Immature natural killer cell (primary cell): ENCODE results near the gene ACCS. TPM values are rescaled to one million over a fixed set of nuclear protein-coding genes. Genes with fewer than 3 reads are reported as not detected.

Experiments
- DNase-seq, 3 donors: peaks; one replicate each; pipeline ENCODE4 v3.0.0; 2022; ENCODE audit warnings: mixed read lengths in 1 of 3
- H3K27ac Mint-ChIP-seq, 6 donors: one replicate each; pipeline ENCODE4 v1.8.0; 2020; ENCODE audit warnings: mixed read lengths in 6 of 6, mild to moderate bottlenecking in 5 of 6, inconsistent platforms in 4 of 6, moderate library complexity in 3 of 6
- H3K27me3 Mint-ChIP-seq, 3 donors: one replicate each; pipeline ENCODE4 v1.8.0; 2020 to 2021; ENCODE audit warnings: low read depth in 3 of 3, mild to moderate bottlenecking in 3 of 3, mixed read lengths in 3 of 3, moderate library complexity in 3 of 3, inconsistent platforms in 1 of 3
- H3K36me3 Mint-ChIP-seq, 3 donors: one replicate each; pipeline ENCODE4 v1.8.0; 2020; ENCODE audit warnings: mixed read lengths in 3 of 3, inconsistent platforms in 2 of 3, mild to moderate bottlenecking in 2 of 3
- H3K4me1 Mint-ChIP-seq, 2 donors: one replicate each; pipeline ENCODE4 v1.8.0; 2020; ENCODE audit warnings: inconsistent platforms in 2 of 2, mild to moderate bottlenecking in 2 of 2, mixed read lengths in 2 of 2, moderate library complexity in 1 of 2
- H3K4me3 Mint-ChIP-seq, 5 donors: one replicate each; pipeline ENCODE4 v1.8.0; 2020; ENCODE audit warnings: mild to moderate bottlenecking in 5 of 5, mixed read lengths in 5 of 5, inconsistent platforms in 3 of 5, moderate library complexity in 3 of 5
- H3K9me3 Mint-ChIP-seq, 6 donors: one replicate each; pipeline ENCODE4 v1.8.0; 2020; ENCODE audit warnings: mild to moderate bottlenecking in 6 of 6, mixed read lengths in 6 of 6, inconsistent platforms in 4 of 6, moderate library complexity in 3 of 6
- polyA plus RNA-seq, 3 donors: library from polyadenylated mRNA; unstranded; fragments of 300-500 nt; fragmentation: Illumina TruSeq; gene quantifications; one replicate each; pipeline ENCODE4 v1.2.3, GENCODE V29; 2021

Gene ACCS
- polyA plus RNA-seq, 3 donors from 2014 or later = 1.8 to 4.8 (median 3.8) TPM

- H3K9me3 Mint-ChIP-seq = no peaks in the 10 kb centered on the region
- no peak for DNase-seq
- H3K27me3 Mint-ChIP-seq = no peaks in the 10 kb centered on the region
- H3K4me3 Mint-ChIP-seq = no peak overlapping the region
- H3K4me1 Mint-ChIP-seq = no peaks in the 10 kb centered on the region
- peaks cover 8 to 22% (median 17%) of the 10 kb centered on the region in 3 donors for H3K36me3 Mint-ChIP-seq
- peak overlapping the region in 1 of 6 donors; percentile 46 for H3K27ac Mint-ChIP-seq
Observed at GRCh38 chr11:44088377-44088776, 22.3 kb downstream of the ACCS start.

DNA sequence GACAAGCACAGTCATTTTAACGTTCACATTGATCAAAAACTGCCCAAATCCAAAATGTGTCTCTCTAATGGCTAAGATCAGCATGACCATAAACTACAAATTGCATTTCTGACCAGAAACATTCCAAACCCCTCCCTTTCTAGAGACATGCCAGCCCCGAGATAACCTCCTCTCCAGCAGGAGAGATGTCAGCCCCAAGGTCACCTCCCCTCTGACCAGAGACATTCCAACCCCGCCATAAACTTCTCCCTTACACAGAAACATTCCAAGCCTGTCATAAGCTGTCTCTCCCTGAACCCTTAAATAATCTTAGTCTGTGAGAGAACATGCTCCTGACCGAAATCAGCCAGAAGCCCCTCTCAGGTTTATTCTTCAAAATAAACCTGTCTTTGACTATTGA, 22.8 kb downstream of the ACCS start:
- no peaks in the 10 kb centered on the region for H3K9me3 Mint-ChIP-seq
- DNase-seq = no peak
- no peaks in the 10 kb centered on the region for H3K27me3 Mint-ChIP-seq
- no peak overlapping the region for H3K4me3 Mint-ChIP-seq
- no peaks in the 10 kb centered on the region for H3K4me1 Mint-ChIP-seq
- H3K36me3 Mint-ChIP-seq = peaks cover 8 to 21% (median 15%) of the 10 kb centered on the region in 3 donors
- H3K27ac Mint-ChIP-seq = peak overlapping the region in 1 of 6 donors; percentile 68

- H3K4me3 Mint-ChIP-seq = no peak overlapping the region
- DNase-seq = no peak
- H3K27ac Mint-ChIP-seq = no peak overlapping the region
- peaks cover 11 to 17% of the 10 kb centered on the region in 2 donors for H3K4me1 Mint-ChIP-seq
- H3K27me3 Mint-ChIP-seq = peaks cover 0 to 3% (median 2%) of the 10 kb centered on the region in 3 donors
- H3K36me3 Mint-ChIP-seq = peaks cover 5 to 14% (median 11%) of the 10 kb centered on the region in 3 donors
- H3K9me3 Mint-ChIP-seq = no peaks in the 10 kb centered on the region
Observed at GRCh38 chr11:44090539-44090938, 24.5 kb downstream of the ACCS start.

DNA sequence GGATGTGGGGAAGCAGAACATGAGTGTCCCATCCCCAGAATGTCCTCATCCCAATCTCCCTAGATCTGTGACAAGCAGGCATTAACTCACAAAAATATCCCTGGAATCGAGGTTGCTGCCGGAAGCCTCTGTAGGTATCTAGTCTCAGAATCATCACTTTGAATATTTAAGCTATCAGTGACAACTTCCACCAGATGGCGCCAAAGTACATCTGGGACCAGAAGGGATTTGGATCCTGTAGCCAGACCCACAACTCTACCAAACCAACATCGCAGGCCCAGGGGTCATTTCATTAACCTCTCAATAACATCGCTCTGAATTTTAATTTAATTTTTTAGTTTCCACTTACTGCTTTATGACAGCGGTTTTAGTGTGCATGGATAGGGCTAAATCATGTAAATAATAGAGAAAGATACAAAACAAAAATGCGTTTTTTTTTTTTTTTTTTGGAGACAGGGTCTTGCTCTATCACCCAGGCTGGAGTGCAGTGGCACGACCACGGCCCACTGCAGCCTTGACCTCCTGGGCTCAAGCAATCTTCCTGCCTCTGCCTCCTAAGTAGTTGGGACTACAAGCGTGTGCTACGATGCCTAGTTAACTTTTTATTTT, 28.3 kb downstream of the ACCS start:
- peaks cover 0 to 6% (median 3%) of the 10 kb centered on the region in 3 donors for H3K27me3 Mint-ChIP-seq
- DNase-seq = peak; percentile 70 to 75 (median 73)
- H3K27ac Mint-ChIP-seq = peak overlapping the region in 4 of 6 donors; percentile 51 to 78 (median 66)
- H3K4me3 Mint-ChIP-seq = peak overlapping the region; percentile 79 to 84 (median 81)
- H3K9me3 Mint-ChIP-seq = no peaks in the 10 kb centered on the region
- H3K36me3 Mint-ChIP-seq = peaks cover 0 to 5% (median 0%) of the 10 kb centered on the region in 3 donors
- H3K4me1 Mint-ChIP-seq = peaks cover 24 to 27% of the 10 kb centered on the region in 2 donors

DNA sequence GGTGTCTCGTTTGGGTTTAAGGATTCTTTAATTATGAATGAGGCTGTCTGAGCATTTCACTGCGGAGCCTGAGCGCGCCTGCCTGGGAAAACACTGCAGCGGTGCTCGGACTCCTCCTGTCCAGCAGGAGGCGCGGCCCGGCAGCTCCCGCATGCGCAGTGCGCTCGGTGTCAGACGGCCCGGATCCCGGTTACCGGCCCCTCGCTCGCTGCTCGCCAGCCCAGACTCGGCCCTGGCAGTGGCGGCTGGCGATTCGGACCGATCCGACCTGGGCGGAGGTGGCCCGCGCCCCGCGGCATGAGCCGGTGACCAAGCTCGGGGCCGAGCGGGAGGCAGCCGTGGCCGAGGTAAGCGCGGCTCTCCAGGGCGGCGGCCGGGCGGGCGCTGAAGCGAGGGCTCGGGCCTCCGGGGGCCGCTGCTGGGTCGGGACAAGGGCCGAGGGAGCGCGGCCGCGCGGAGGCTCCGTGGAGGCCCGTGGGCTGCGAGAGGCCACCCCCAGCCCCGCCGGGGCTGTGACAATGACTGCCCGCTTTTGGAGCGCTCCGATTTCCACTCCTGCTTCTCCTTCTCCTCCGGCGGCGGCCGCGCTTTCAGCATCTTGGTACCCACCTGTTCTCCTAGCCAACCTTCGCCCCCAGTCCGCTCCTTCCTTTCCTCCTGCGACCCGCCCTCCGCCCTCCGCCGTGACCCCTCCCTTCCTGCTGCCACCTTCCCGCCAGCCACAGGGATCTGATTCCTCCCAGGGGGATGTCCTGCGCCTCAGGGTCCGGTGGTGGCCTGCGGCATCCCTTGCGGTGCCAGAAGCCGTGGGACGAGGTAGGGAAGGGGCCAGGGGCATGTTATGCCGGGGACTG, 29.7 kb downstream of the ACCS start, which contains the start of gene EXT2:
EXT2 (plus strand) TSS at position 173 of the 854 bp plus-strand sequence. CDS start 12,035 bp downstream, outside the sequence.
- peak; percentile 85 to 89 (median 88) for DNase-seq

DNA sequence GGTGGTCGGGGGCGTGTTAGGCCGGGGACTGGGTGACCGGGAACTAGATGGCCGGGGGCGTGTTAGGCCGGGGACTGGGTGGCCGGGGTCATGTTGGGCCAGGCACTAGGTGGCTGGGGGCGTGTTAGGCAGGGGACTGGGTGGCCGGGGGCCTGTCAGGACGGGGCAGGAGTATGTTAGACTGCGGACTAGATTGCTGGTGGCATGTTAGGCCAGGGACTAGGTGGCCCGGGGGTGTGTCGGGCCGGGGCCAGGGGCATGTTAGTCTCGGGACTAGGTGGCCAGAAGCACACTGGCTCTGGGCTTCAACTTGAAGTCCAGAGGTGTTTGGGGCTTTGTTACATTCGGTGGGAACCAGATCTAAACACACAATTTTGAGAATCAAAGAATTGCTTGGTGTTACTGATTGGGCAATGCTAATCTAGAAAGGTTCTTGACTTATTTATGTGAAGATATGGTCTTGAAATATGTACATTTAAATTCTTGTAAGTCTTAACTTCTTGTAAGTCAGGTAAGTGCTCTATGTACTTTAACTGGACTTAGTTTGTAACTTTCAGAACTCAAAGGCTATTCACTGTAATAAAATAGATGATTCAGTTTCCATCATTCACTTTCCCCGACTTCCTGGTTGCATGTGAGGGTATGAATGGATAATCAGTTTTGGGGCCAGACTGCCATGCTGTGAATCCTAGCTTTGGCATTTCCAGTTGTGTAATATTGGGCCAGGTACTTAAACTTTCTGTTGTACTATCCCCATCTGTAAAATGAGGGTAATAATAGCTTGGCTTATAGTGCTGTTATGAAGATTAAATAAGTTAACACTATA, 30.5 kb downstream of the ACCS start:
- no peaks in the 10 kb centered on the region for H3K9me3 Mint-ChIP-seq
- H3K27me3 Mint-ChIP-seq = peaks cover 0 to 6% (median 3%) of the 10 kb centered on the region in 3 donors
- H3K27ac Mint-ChIP-seq = peak overlapping the region in 5 of 6 donors; percentile 22 to 82 (median 54)
- DNase-seq = no peak
- H3K4me1 Mint-ChIP-seq = peaks cover 24 to 34% of the 10 kb centered on the region in 2 donors
- no peaks in the 10 kb centered on the region for H3K36me3 Mint-ChIP-seq
- peak overlapping the region; percentile 80 to 90 (median 86) for H3K4me3 Mint-ChIP-seq

More for the DNA sequence above, 29.7 kb downstream of the ACCS start, which contains the start of gene EXT2:
- no peaks in the 10 kb centered on the region for H3K9me3 Mint-ChIP-seq
- no peaks in the 10 kb centered on the region for H3K36me3 Mint-ChIP-seq
- H3K4me3 Mint-ChIP-seq = peak within 1 kb of the TSS; percentile 80 to 90 (median 86)
- peaks cover 0 to 6% (median 3%) of the 10 kb centered on the region in 3 donors for H3K27me3 Mint-ChIP-seq
- H3K4me1 Mint-ChIP-seq = peaks cover 24 to 33% of the 10 kb centered on the region in 2 donors
- peak within 1 kb of the TSS; percentile 50 to 82 (median 56) for H3K27ac Mint-ChIP-seq

DNA sequence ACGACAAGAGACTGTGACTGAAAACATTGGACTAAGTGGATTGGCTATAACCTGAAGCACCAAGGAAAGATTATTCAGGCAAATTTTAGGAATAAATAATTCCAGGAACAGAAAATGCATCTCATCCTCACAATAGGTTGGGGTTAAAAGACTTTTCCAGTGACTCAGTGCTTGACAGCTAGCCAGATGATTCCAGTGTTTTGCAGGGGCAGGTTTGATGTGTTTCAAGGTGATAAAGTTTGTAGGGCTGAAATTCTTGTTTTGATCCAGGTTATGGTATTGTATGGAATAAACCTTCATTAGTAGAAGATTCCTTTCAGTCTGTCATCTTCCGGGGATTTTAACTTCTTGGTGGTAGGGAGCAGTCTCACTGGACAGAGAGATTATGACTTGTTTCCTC, 31.8 kb downstream of the ACCS start:
- Mint-ChIP-seq H3K4me1 (peaks cover 26 to 46% of the 10 kb centered on the region in 2 donors), H3K27me3 (peaks cover 0 to 6% (median 3%) of the 10 kb centered on the region in 3 donors), H3K4me3 (peak overlapping the region in 1 of 5 donors; percentile 10), H3K36me3 (no peaks in the 10 kb centered on the region), H3K27ac (no peak overlapping the region), H3K9me3 (no peaks in the 10 kb centered on the region)
- DNase-seq = no peak

DNA sequence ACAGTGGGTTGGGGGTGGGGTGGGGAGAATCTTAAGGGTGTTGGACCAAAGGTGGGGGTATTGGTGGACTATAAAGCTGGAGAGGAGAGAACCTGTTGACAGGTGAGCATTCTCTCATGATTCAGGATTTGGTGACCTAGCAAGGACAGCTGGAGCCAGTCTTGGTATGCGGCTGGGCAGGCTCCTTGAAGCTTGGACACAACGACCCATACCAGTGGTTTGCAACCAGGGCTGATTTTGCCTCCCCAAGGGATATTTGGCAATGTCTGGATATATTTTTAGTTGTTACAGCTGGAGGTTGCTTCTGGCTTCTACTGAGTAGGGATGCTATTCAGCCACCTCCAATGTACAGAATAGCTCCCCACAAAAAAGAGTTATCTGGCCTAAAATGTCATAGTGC, 35.0 kb downstream of the ACCS start:
- Mint-ChIP-seq H3K4me1 (peaks cover 21 to 50% of the 10 kb centered on the region in 2 donors), H3K9me3 (no peaks in the 10 kb centered on the region), H3K27me3 (peaks cover 0 to 3% (median 2%) of the 10 kb centered on the region in 3 donors), H3K4me3 (no peak overlapping the region), H3K27ac (peak overlapping the region in 1 of 6 donors; percentile 9), H3K36me3 (no peaks in the 10 kb centered on the region)
- DNase-seq = no peak

DNA sequence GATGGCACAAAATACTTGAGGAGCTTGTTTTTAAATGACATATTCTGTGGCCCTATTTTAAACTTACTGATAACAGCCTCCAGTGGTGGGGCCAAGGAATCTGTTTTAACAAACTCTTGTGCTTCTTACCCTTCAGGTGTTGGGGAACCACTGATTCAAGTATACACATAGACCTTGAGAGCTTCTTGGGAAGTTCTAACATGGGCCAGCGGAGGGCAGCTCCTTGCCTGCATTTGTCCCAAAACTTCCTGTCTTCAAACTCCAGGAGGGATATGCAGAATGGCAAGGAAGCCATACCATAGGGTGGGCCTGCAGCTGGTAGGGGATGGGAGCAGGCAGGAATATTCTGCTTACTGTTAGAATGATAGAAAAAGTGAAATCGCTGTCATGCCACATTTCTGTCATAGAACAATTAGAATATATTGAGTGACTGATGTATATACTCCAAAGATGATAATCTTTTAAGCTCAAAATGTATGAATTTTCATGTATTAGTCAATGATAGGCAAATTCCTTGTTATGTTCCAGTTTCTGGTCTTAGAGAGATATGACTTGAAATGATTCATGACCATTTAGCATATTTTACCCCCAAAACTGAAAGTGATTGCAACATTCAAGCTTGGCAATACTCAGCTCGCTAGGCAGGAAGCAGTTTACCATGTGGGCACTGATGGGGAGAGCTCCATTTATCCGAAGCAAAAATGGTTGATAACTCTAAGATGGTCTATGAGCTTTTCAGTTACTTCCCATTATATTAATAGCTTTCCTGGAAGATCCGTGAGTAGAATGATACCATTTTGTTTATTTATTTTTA, 38.6 kb downstream of the ACCS start:
- no peaks in the 10 kb centered on the region for H3K9me3 Mint-ChIP-seq
- H3K27me3 Mint-ChIP-seq = peaks cover 0 to 1% (median 0%) of the 10 kb centered on the region in 3 donors
- H3K4me3 Mint-ChIP-seq = no peak overlapping the region
- H3K4me1 Mint-ChIP-seq = peaks cover 8 to 43% of the 10 kb centered on the region in 2 donors
- DNase-seq = no peak
- H3K36me3 Mint-ChIP-seq = peaks cover 5 to 10% (median 8%) of the 10 kb centered on the region in 3 donors
- H3K27ac Mint-ChIP-seq = no peak overlapping the region

DNA sequence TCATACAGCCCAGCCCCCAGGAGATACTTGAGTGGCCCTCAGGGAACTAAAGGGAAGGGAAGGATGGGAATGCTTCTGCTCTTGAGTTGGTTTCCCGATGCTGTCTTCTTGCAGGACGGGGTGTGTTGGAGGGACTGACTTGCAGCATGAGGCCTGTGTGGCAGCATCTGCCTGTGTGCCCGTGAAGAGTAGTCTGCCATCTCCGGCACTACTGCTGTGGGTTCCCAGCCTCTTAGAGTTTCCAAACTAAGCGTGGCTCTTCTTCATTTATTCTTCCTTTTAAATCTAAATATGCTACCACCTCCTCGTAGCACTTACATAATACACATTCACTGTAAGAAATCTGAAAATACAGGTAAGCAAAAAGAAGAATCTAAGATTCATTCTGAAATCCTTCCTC, 42.2 kb downstream of the ACCS start:
- no peaks in the 10 kb centered on the region for H3K9me3 Mint-ChIP-seq
- DNase-seq = no peak
- H3K4me3 Mint-ChIP-seq = no peak overlapping the region
- H3K27me3 Mint-ChIP-seq = peaks cover 0 to 2% (median 0%) of the 10 kb centered on the region in 3 donors
- peaks cover 5 to 26% (median 11%) of the 10 kb centered on the region in 3 donors for H3K36me3 Mint-ChIP-seq
- H3K4me1 Mint-ChIP-seq = peaks cover 11 to 30% of the 10 kb centered on the region in 2 donors
- H3K27ac Mint-ChIP-seq = no peak overlapping the region

GRCh38 chr11:44110231-44110679, 44.2 kb downstream of the ACCS start:
- peaks cover 0 to 2% (median 0%) of the 10 kb centered on the region in 3 donors for H3K27me3 Mint-ChIP-seq
- H3K4me1 Mint-ChIP-seq = peaks cover 5 to 16% of the 10 kb centered on the region in 2 donors
- no peaks in the 10 kb centered on the region for H3K9me3 Mint-ChIP-seq
- peak overlapping the region in 1 of 5 donors; percentile 56 for H3K4me3 Mint-ChIP-seq
- DNase-seq = peak; percentile 28 to 48 (median 41)
- peak overlapping the region in 2 of 6 donors; percentile 67 to 76 for H3K27ac Mint-ChIP-seq
- H3K36me3 Mint-ChIP-seq = peaks cover 15 to 40% (median 19%) of the 10 kb centered on the region in 3 donors

- H3K36me3 Mint-ChIP-seq = peaks cover 21 to 52% (median 31%) of the 10 kb centered on the region in 3 donors
- H3K9me3 Mint-ChIP-seq = no peaks in the 10 kb centered on the region
- peaks cover 5 to 11% of the 10 kb centered on the region in 2 donors for H3K4me1 Mint-ChIP-seq
- H3K4me3 Mint-ChIP-seq = no peak overlapping the region
- H3K27ac Mint-ChIP-seq = no peak overlapping the region
- no peak for DNase-seq
- H3K27me3 Mint-ChIP-seq = peaks cover 0 to 2% (median 0%) of the 10 kb centered on the region in 3 donors
Observed at GRCh38 chr11:44112091-44112821, 46.2 kb downstream of the ACCS start.
